ENCODE data around the gene TRAF1.

TRAF1 gene

GRCh38 chr9:120859361-120859760 lies 67.2 kb downstream of the TRAF1 start:
- ChIA-PET CTCF (interaction anchor here (0.9 kb wide), 1 partner anchor 14 kb away, joined by 3 read pairs; no protein-coding TSS in a partner anchor), POLR2A (ENCODE audit: low non-redundant PET) (no interaction called here)
- TF ChIP-seq CTCF (conservative IDR thresholded peaks at IDR 0.05; ENCODE audit: low read depth) = no peak
- peak overlapping the region; percentile 10 for H3K27ac ChIP-seq
- no peak for DNase-seq (ENCODE audit: low spot score)

GRCh38 chr9:120857902-120858301 lies 68.7 kb downstream of the TRAF1 start:
- DNase-seq (ENCODE audit: low spot score) = no peak

GRCh38 chr9:120857481-120857880 lies 69.1 kb downstream of the TRAF1 start:
- peak overlapping the region; percentile 48 for H3K27ac ChIP-seq
- ChIA-PET POLR2A (ENCODE audit: low non-redundant PET) (no interaction called here), CTCF (no interaction called here)
- no peak for DNase-seq (ENCODE audit: low spot score)
- no peak for TF ChIP-seq CTCF (conservative IDR thresholded peaks at IDR 0.05; ENCODE audit: low read depth)

More at GRCh38 chr9:120857902-120858301, 68.7 kb downstream of the TRAF1 start:
- TF ChIP-seq CTCF (conservative IDR thresholded peaks at IDR 0.05; ENCODE audit: low read depth) = no peak
- CTCF ChIA-PET = no interaction called here
- POLR2A ChIA-PET (ENCODE audit: low non-redundant PET) = no interaction called here
- peak overlapping the region; percentile 48 for H3K27ac ChIP-seq

- peak overlapping the region; percentile 48 for H3K27ac ChIP-seq
- ChIA-PET POLR2A (ENCODE audit: low non-redundant PET) (interaction anchor here (0.5 kb wide), 1 partner anchor 20 kb away, joined by 3 read pairs; the partner anchor contains the start of gene PHF19), CTCF (no interaction called here)
- TF ChIP-seq CTCF (conservative IDR thresholded peaks at IDR 0.05; ENCODE audit: low read depth) = no peak
- DNase-seq (ENCODE audit: low spot score) = no peak
Observed at GRCh38 chr9:120856700-120857099, 69.9 kb downstream of the TRAF1 start.

GRCh38 chr9:120855827-120856670 lies 70.5 kb downstream of the TRAF1 start:
- POLR2A ChIA-PET (ENCODE audit: low non-redundant PET) = interaction anchor here (0.5 kb wide), 1 partner anchor 21 kb away, joined by 3 read pairs; the partner anchor contains the start of gene PHF19
- TF ChIP-seq CTCF (conservative IDR thresholded peaks at IDR 0.05; ENCODE audit: low read depth) = no peak
- no peak for DNase-seq (ENCODE audit: low spot score)
- peak overlapping the region; percentile 48 for H3K27ac ChIP-seq
- CTCF ChIA-PET = interaction anchor here (0.7 kb wide), 1 partner anchor 204 kb away, joined by 3 read pairs; no protein-coding TSS in a partner anchor

DNA sequence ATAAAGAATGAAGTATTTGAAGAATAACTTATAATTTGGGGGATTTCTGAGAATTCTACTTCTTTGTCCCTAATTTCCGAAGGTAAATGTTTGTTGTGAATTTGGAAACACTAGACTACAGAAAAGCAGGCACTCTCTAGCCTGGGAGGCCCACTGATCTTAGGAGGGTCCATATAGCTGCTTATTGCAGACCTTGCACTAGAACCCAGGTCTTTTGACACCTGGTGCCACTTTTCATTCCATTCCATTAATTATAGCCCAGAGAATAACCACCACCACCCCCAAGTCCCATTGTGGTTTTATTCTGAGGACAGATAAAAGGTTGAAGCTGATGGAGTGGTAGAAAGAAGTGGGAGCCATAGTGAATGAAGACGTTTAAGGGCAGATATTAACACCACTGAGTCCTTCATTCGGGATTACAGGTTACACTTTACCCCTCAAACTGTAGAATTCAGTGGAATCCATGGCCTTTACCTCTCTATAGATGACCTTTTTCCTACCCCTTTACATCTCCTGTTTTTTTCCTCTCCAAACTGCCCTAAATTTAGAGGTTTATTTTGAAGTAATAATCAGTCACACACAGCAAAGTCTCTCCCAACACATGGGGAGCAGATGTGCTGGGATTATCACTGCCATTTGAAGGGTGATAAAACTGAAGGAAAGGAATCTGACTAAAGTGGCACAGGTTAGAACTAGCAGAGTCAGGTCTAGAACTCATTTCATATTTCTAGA lies 71.8 kb downstream of the TRAF1 start:
- ChIA-PET CTCF (interaction anchor here (0.7 kb wide), 1 partner anchor 205 kb away, joined by 3 read pairs; no protein-coding TSS in a partner anchor), POLR2A (ENCODE audit: low non-redundant PET) (no interaction called here)
- DNase-seq (ENCODE audit: low spot score) = no peak
- no peak overlapping the region for H3K27ac ChIP-seq
- no peak for TF ChIP-seq CTCF (conservative IDR thresholded peaks at IDR 0.05; ENCODE audit: low read depth)
